Endothelial cell of umbilical vein (primary cell): ENCODE measurements around the gene RAD54L. TPM values are rescaled to one million over a fixed set of nuclear protein-coding genes. Genes with fewer than 3 reads are reported as not detected.

ENCODE experiments used
- BruUV-seq: library from RNA; stranded (reverse); fragments of 400-500 nt; replicated peaks from 2 replicates; lab custom pipeline; 2021; lab: Mats Ljungman, UMichigan
- CTCF ChIA-PET: fragments of 300-600, 350-600 bp; sonication (Branson Sonifier 250); formaldehyde crosslinking; loops from one replicate; lab custom pipeline; 2021; ENCODE audit warnings: antibody characterized with exemption, inconsistent platforms; lab: Charles Lee
- POLR2A ChIA-PET: fragments of 300-600, 350-600 bp; sonication (Branson Sonifier 250); formaldehyde crosslinking; loops from one replicate; lab custom pipeline; 2021; ENCODE audit warnings: antibody characterized with exemption, inconsistent platforms; lab: Charles Lee
- DNase-seq: peaks from one replicate; pipeline ENCODE4 v3.0.0-alpha.2; 2011; ENCODE audit warnings: low read depth, low spot score
- FAIRE-seq: peaks from 2 replicates; lab custom pipeline; 2011; peaks lifted over from hg19 to GRCh38; lab: Jason Lieb, UNC
- H2AFZ ChIP-seq: 2 replicates; pipeline ENCODE4 v1.6.0; 2012; ENCODE audit warnings: low read depth, low read length, control low read depth, inconsistent platforms
- H3K27ac ChIP-seq: 2 replicates; pipeline ENCODE4 v1.5.1; 2011; ENCODE audit warnings: low read depth, mild to moderate bottlenecking, control low read depth, low read length, moderate library complexity; ENCODE audit not compliant: insufficient read depth
- H3K27me3 ChIP-seq, 2 experiments: 2 replicates each; pipeline versions ENCODE4 v1.6.0 to v1.6.1; 2011; ENCODE audit warnings: low read length in 2 of 2, mixed read lengths in 1 of 2; ENCODE audit not compliant: control insufficient read depth in 2 of 2, insufficient read depth in 2 of 2
- H3K36me3 ChIP-seq, 2 experiments: 2 replicates in 1 of 2; 3 replicates in 1 of 2; pipeline ENCODE4 v1.5.1; 2011; ENCODE audit warnings: low read length in 2 of 2, mild to moderate bottlenecking in 1 of 2, moderate library complexity in 1 of 2; ENCODE audit not compliant: control insufficient read depth in 2 of 2, insufficient read depth in 2 of 2; ENCODE audit errors: extremely low read depth in 1 of 2
- H3K4me1 ChIP-seq: 3 replicates; pipeline ENCODE4 v1.5.1; 2011; ENCODE audit warnings: mild to moderate bottlenecking, low read length; ENCODE audit not compliant: control insufficient read depth, insufficient read depth; ENCODE audit errors: extremely low read depth
- H3K4me2 ChIP-seq: 2 replicates; pipeline ENCODE4 v1.6.1; 2011; ENCODE audit warnings: low read length, control low read depth, mixed read lengths; ENCODE audit not compliant: insufficient read depth
- H3K4me3 ChIP-seq, 3 experiments: fragments of 200-600 bp in 1 of 3; sonication (generic), shearing (Covaris generic) in 1 of 3; replicated peaks in 1 of 3; 2 replicates each; pipeline ENCODE4 v1.5.1; 2011 to 2016; ENCODE audit warnings: control low read depth in 3 of 3, low read length in 3 of 3, mild to moderate bottlenecking in 2 of 3, inconsistent platforms in 1 of 3, low read depth in 1 of 3, moderate library complexity in 1 of 3; ENCODE audit not compliant: insufficient read depth in 1 of 3
- H3K79me2 ChIP-seq: 2 replicates; pipeline ENCODE4 v1.6.0; 2012; ENCODE audit warnings: low read length, inconsistent platforms; ENCODE audit not compliant: control insufficient read depth, insufficient read depth
- H3K9ac ChIP-seq: replicated peaks from 2 replicates; pipeline ENCODE3; 2011; ENCODE audit warnings: low read length, control low read depth; ENCODE audit not compliant: insufficient read depth; ENCODE audit errors: extremely low read depth
- H3K9me1 ChIP-seq: replicated peaks from 3 replicates; pipeline ENCODE4 v1.6.0; 2011; ENCODE audit warnings: mild to moderate bottlenecking, low read length; ENCODE audit not compliant: control insufficient read depth, insufficient read depth; ENCODE audit errors: extremely low read depth
- H3K9me3 ChIP-seq: replicated peaks from 2 replicates; pipeline ENCODE4 v1.5.1; 2012; ENCODE audit warnings: low read length, inconsistent platforms; ENCODE audit not compliant: control insufficient read depth, insufficient read depth
- H4K20me1 ChIP-seq: replicated peaks from 2 replicates; pipeline ENCODE3; 2011; ENCODE audit warnings: mild to moderate bottlenecking, low read length; ENCODE audit not compliant: control insufficient read depth, insufficient read depth; ENCODE audit errors: extremely low read depth
- EZH2 ChIP-seq: IDR thresholded peaks from 2 replicates; pipeline ENCODE4 v1.6.1; 2012; ENCODE audit warnings: borderline replicate concordance, low read depth, mild to moderate bottlenecking, moderate library complexity, low read length, inconsistent platforms; ENCODE audit not compliant: severe bottlenecking
- FOS ChIP-seq: IDR thresholded peaks from 2 replicates; pipeline ENCODE4 v1.6.1; 2011; ENCODE audit warnings: mild to moderate bottlenecking, low read length, moderate library complexity, borderline replicate concordance; ENCODE audit not compliant: insufficient read depth
- GATA2 ChIP-seq: IDR thresholded peaks from 2 replicates; pipeline ENCODE4 v1.7.0; 2011; ENCODE audit warnings: low read depth, mild to moderate bottlenecking, moderate library complexity, mixed read lengths, low read length; ENCODE audit not compliant: insufficient read length, insufficient read depth
- JUN ChIP-seq: IDR thresholded peaks from 2 replicates; pipeline ENCODE4 v1.6.1; 2011; ENCODE audit warnings: borderline replicate concordance, low read depth; ENCODE audit not compliant: insufficient read length, insufficient read depth
- MAX ChIP-seq: IDR thresholded peaks from 2 replicates; pipeline ENCODE4 v1.6.1; 2011; ENCODE audit not compliant: insufficient read depth, insufficient read length
- MYC ChIP-seq: IDR thresholded peaks from one replicate; pipeline ENCODE4 v1.6.1; 2011; ENCODE audit warnings: mild to moderate bottlenecking, low read depth, low read length
- POLR2A ChIP-seq: IDR thresholded peaks from 2 replicates; pipeline ENCODE4 v1.6.1; 2012; ENCODE audit warnings: low read depth, mild to moderate bottlenecking, control low read depth, low read length
- POLR2AphosphoS5 ChIP-seq: IDR thresholded peaks from 2 replicates; pipeline ENCODE4 v1.6.1; 2012; ENCODE audit warnings: low read depth, mild to moderate bottlenecking, control low read depth, low read length, moderate library complexity; ENCODE audit not compliant: insufficient read depth
- dilution Hi-C: fragments of 300-500 bp; cut with MboI; formaldehyde crosslinking; loops from one replicate; pipeline ENCODE4 v1.15.0; 2019; ENCODE audit warnings: low sequenced_read_pairs; ENCODE audit not compliant: extremely low pct_ligation_motif_present
- intact Hi-C: fragments of 100-400 bp; cut with micrococcal nuclease; formaldehyde crosslinking; loops from one replicate; pipeline ENCODE4 v1.10.0; 2022
- polyA plus RNA-seq, 4 experiments: library from polyadenylated mRNA; depleted of rRNA in 3 of 4; stranded (reverse) in 3 of 4; unstranded in 1 of 4; fragments of >200 nt; gene quantifications; 2 replicates each; pipeline versions ENCODE4 v1.2.1 to v1.2.3, GENCODE V29; 2011 to 2012; ENCODE audit warnings: missing spikeins in 1 of 4
- total RNA-seq: library from RNA; stranded (reverse); gene quantifications from 2 replicates; pipeline ENCODE4 v1.2.3, GENCODE V29; 2021
- TF ChIP-seq, protein P1 (sequence below), 2 donors: IDR thresholded peaks; 1 replicate in 1 of 2; 2 replicates in 1 of 2; pipeline ENCODE4 v1.5.1; 2011; ENCODE audit warnings: low read length in 2 of 2, mild to moderate bottlenecking in 2 of 2, moderate library complexity in 2 of 2, control low read depth in 1 of 2, inconsistent platforms in 1 of 2, low read depth in 1 of 2; ENCODE audit not compliant: insufficient read depth in 1 of 2; ENCODE audit errors: extremely low read depth in 1 of 2

The RAD54L gene
- total and polyA plus RNA-seq, 2 donors (not counting 3 experiments of a cell fraction or from before 2014, with no cell fraction given), result 10.5 to 18.9 TPM

GRCh38 chr1:46278807-46279206 is 31.2 kb downstream of the RAD54L start:
- H3K27ac ChIP-seq, result no peak overlapping the region
- BruUV-seq, result no TSS peak
- no peaks in the 10 kb centered on the region for H3K27me3 ChIP-seq
- no peak overlapping the region for H3K4me2 ChIP-seq
- no peaks in the 10 kb centered on the region for H3K9me1 ChIP-seq
- TF ChIP-seq FOS, result no peak
- TF ChIP-seq POLR2A, result no peak
- TF ChIP-seq POLR2AphosphoS5, result no peak
- TF ChIP-seq JUN, result no peak
- no peak for TF ChIP-seq MYC
- TF ChIP-seq, protein P1, sequence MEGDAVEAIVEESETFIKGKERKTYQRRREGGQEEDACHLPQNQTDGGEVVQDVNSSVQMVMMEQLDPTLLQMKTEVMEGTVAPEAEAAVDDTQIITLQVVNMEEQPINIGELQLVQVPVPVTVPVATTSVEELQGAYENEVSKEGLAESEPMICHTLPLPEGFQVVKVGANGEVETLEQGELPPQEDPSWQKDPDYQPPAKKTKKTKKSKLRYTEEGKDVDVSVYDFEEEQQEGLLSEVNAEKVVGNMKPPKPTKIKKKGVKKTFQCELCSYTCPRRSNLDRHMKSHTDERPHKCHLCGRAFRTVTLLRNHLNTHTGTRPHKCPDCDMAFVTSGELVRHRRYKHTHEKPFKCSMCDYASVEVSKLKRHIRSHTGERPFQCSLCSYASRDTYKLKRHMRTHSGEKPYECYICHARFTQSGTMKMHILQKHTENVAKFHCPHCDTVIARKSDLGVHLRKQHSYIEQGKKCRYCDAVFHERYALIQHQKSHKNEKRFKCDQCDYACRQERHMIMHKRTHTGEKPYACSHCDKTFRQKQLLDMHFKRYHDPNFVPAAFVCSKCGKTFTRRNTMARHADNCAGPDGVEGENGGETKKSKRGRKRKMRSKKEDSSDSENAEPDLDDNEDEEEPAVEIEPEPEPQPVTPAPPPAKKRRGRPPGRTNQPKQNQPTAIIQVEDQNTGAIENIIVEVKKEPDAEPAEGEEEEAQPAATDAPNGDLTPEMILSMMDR (IDR thresholded peaks at IDR 0.05; ENCODE audit: extremely low read depth in 1 of 2, insufficient read depth in 1 of 2, low read depth in 1 of 2, low read length in 2 of 2), result no peak
- POLR2A ChIA-PET, result no interaction called here
- no peak overlapping the region for H3K4me3 ChIP-seq
- no peak overlapping the region for H2AFZ ChIP-seq
- H3K9ac ChIP-seq, result no peak overlapping the region
- no peaks in the 10 kb centered on the region for H3K4me1 ChIP-seq
- dilution Hi-C loops (no loop called here), intact Hi-C loops (no loop called here)
- H3K36me3 ChIP-seq, result peaks cover 5 to 15% of the 10 kb centered on the region in 2 experiments
- no peak for FAIRE-seq
- CTCF ChIA-PET, result no interaction called here
- DNase-seq, result no peak
- H3K9me3 ChIP-seq, result no peaks in the 10 kb centered on the region
- H3K79me2 ChIP-seq, result no peaks in the 10 kb centered on the region
- no peaks in the 10 kb centered on the region for H4K20me1 ChIP-seq

GRCh38 chr1:46280092-46280491 is 32.5 kb downstream of the RAD54L start:
- DNase-seq (no peak), FAIRE-seq (no peak)
- Histone ChIP-seq H3K4me3 (no peak overlapping the region), H3K79me2 (no peaks in the 10 kb centered on the region), H3K36me3 (peaks cover 5 to 21% of the 10 kb centered on the region in 2 experiments), H3K27me3 (no peaks in the 10 kb centered on the region), H3K9me3 (no peaks in the 10 kb centered on the region), H3K9me1 (no peaks in the 10 kb centered on the region), H3K27ac (no peak overlapping the region), H3K9ac (no peak overlapping the region), H2AFZ (no peak overlapping the region), H3K4me1 (no peaks in the 10 kb centered on the region), H4K20me1 (no peaks in the 10 kb centered on the region), H3K4me2 (no peak overlapping the region)
- TF ChIP-seq POLR2AphosphoS5 (no peak), FOS (no peak), MYC (no peak), GATA2 (no peak), JUN (no peak), MAX (no peak), EZH2 (no peak), POLR2A (no peak)
- TF ChIP-seq, protein P1 (IDR thresholded peaks at IDR 0.05; ENCODE audit: extremely low read depth in 1 of 2, insufficient read depth in 1 of 2, low read depth in 1 of 2, low read length in 2 of 2), result no peak
- dilution Hi-C loops, result no loop called here
- CTCF ChIA-PET, result no interaction called here
- intact Hi-C loops, result no loop called here
- BruUV-seq, result no TSS peak
- POLR2A ChIA-PET, result no interaction called here
